H1 (cell line): ENCODE data around the gene CYP1B1. TPM values are rescaled to one million over a fixed set of nuclear protein-coding genes. Genes with fewer than 3 reads are reported as not detected.

Experiments used
- CREB1 ChIP-seq: IDR thresholded peaks from 2 replicates; pipeline ENCODE4 v1.6.1; 2012; ENCODE audit warnings: inconsistent platforms
- JUND ChIP-seq: IDR thresholded peaks from 2 replicates; pipeline ENCODE4 v1.6.1; 2011; ENCODE audit warnings: mild to moderate bottlenecking, improper control_type of control experiment, low read length
- KDM4A ChIP-seq: IDR thresholded peaks from one replicate; pipeline ENCODE4 v1.7.1; 2012; ENCODE audit warnings: low read depth, mild to moderate bottlenecking, moderate library complexity, low read length, inconsistent platforms; ENCODE audit not compliant: severe bottlenecking
- RBBP5 ChIP-seq: IDR thresholded peaks from 2 replicates; pipeline ENCODE4 v1.7.1; 2012; ENCODE audit warnings: low read depth, mild to moderate bottlenecking, inconsistent platforms, low read length, moderate library complexity, borderline replicate concordance
- RXRA ChIP-seq: IDR thresholded peaks from 2 replicates; pipeline ENCODE4 v1.6.1; 2011; ENCODE audit warnings: low read depth, mild to moderate bottlenecking, low read length, moderate library complexity; ENCODE audit not compliant: insufficient read depth
- polyA plus RNA-seq, 7 experiments: library from polyadenylated mRNA; depleted of rRNA in 3 of 7; stranded (reverse) in 5 of 7; unstranded in 2 of 7; fragments of >200 nt in 5 of 7; fragments of 200-250 nt in 2 of 7; gene quantifications; 1 replicate in 5 of 7; 2 replicates in 1 of 7; 4 replicates in 1 of 7; pipeline versions ENCODE4 v1.2.1 to v1.2.3, GENCODE V29; 2011 to 2013; ENCODE audit warnings: missing spikeins in 2 of 7, mixed read lengths in 2 of 7
- total RNA-seq: library from RNA; stranded (reverse); fragmentation: NEBNext Ultra II Directional; extraction: Animal tissue kit (Norgen Biotek cat#: 25700); gene quantifications from 2 replicates; pipeline ENCODE4 v1.2.1, GENCODE V29; 2021
- TF ChIP-seq, protein P1 (sequence below), 3 experiments: IDR thresholded peaks; 1 replicate in 2 of 3; 2 replicates in 1 of 3; pipeline versions ENCODE4 v1.5.1 to v1.6.1; 2011; ENCODE audit warnings: low read length in 3 of 3, mild to moderate bottlenecking in 3 of 3, inconsistent platforms in 2 of 3, low read depth in 1 of 3, moderate library complexity in 1 of 3; ENCODE audit not compliant: insufficient read depth in 1 of 3; ENCODE audit errors: control extremely low read depth in 1 of 3
- TF ChIP-seq, protein P2 (sequence below): IDR thresholded peaks from 2 replicates; pipeline ENCODE4 v1.6.1; 2011; ENCODE audit warnings: low read length, improper control_type of control experiment

CYP1B1 gene
- total and polyA plus RNA-seq, 2 of the 8 experiments (the other 6 are each of a cell fraction or from before 2014, with no cell fraction given) = 1.3 to 5.7 TPM

DNA sequence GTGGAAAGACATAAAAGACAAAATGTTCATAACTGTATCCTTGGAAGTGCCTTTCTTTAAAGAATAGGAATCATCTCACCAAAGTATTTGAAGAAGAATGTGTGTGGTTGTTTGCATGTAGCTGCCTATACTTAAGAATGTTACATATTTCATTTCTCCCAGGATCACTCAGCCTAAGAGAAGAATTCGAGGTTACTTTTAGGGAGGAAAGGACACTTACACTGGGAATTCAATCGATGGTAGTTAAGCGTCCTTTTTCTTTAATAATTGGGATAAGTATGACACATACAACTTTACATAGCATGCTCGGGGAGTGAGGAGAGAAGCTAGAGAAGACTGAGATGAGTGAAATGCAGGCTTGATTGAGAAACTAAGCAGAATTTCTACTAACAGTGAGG, 22.0 kb upstream of the CYP1B1 start (continued):
- TF ChIP-seq, protein P1, sequence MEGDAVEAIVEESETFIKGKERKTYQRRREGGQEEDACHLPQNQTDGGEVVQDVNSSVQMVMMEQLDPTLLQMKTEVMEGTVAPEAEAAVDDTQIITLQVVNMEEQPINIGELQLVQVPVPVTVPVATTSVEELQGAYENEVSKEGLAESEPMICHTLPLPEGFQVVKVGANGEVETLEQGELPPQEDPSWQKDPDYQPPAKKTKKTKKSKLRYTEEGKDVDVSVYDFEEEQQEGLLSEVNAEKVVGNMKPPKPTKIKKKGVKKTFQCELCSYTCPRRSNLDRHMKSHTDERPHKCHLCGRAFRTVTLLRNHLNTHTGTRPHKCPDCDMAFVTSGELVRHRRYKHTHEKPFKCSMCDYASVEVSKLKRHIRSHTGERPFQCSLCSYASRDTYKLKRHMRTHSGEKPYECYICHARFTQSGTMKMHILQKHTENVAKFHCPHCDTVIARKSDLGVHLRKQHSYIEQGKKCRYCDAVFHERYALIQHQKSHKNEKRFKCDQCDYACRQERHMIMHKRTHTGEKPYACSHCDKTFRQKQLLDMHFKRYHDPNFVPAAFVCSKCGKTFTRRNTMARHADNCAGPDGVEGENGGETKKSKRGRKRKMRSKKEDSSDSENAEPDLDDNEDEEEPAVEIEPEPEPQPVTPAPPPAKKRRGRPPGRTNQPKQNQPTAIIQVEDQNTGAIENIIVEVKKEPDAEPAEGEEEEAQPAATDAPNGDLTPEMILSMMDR (IDR thresholded peaks at IDR 0.05; ENCODE audit: control extremely low read depth in 1 of 3, insufficient read depth in 1 of 3, low read depth in 1 of 3, low read length in 3 of 3) = no peak
- TF ChIP-seq, protein P2, sequence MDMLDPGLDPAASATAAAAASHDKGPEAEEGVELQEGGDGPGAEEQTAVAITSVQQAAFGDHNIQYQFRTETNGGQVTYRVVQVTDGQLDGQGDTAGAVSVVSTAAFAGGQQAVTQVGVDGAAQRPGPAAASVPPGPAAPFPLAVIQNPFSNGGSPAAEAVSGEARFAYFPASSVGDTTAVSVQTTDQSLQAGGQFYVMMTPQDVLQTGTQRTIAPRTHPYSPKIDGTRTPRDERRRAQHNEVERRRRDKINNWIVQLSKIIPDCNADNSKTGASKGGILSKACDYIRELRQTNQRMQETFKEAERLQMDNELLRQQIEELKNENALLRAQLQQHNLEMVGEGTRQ = no peak
- no peak for TF ChIP-seq RXRA
- no peak for TF ChIP-seq JUND
- TF ChIP-seq CREB1 = no peak
- TF ChIP-seq RBBP5 = no peak
- TF ChIP-seq KDM4A = no peak
